ENCODE data around the gene NANOS2. TPM values are rescaled to one million over a fixed set of nuclear protein-coding genes. Genes with fewer than 3 reads are reported as not detected.

NANOS2 gene
- total and polyA plus RNA-seq, 2 of the 4 experiments (the other 2 are of a cell fraction) = not detected

GRCh38 chr19:45918721-45919120 is 4.1 kb upstream of the NANOS2 start:
- intact Hi-C loops (cut with micrococcal nuclease) = no loop called here
- dilution Hi-C loops (cut with HindIII; ENCODE audit: low sequenced_read_pairs, unreplicated experiment) = no loop called here
- Histone ChIP-seq H3K18ac (ENCODE audit: low read depth, low read length) (no peak overlapping the region), H3K9me3 (ENCODE audit: control insufficient read depth, insufficient read depth, low read length) (no peaks in the 10 kb centered on the region), H4K91ac (ENCODE audit: insufficient read depth, low read depth, low read length) (no peak overlapping the region), H3K4me2 (ENCODE audit: low read depth, low read length) (no peak overlapping the region), H2BK5ac (ENCODE audit: low read depth, low read length, poor library complexity, severe bottlenecking) (no peak overlapping the region), H4K8ac (ENCODE audit: low read depth in 2 of 2, low read length in 2 of 2) (no peak overlapping the region), H2AFZ (replicated peaks; ENCODE audit: low read length, poor library complexity) (no peak overlapping the region), H3K79me1 (ENCODE audit: low read depth in 1 of 2, low read length in 2 of 2) (no peaks in the 10 kb centered on the region), H3K9me1 (ENCODE audit: insufficient read depth, low read length) (no peaks in the 10 kb centered on the region), H2AK9ac (replicated peaks; ENCODE audit: low read depth, low read length, poor library complexity) (no peak overlapping the region), H4K5ac (ENCODE audit: low read depth, low read length) (no peak overlapping the region), H2BK20ac (ENCODE audit: low read depth, low read length) (no peak overlapping the region), H3K27me3 (ENCODE audit: control insufficient read depth, insufficient read depth, low read length) (peaks cover 35% of the 10 kb centered on the region), H2BK120ac (ENCODE audit: low read depth, low read length) (no peak overlapping the region), H3K23ac (ENCODE audit: low read depth, low read length) (no peak overlapping the region), H3K4ac (ENCODE audit: low read depth, low read length) (no peak overlapping the region), H2BK15ac (ENCODE audit: low read depth, low read length) (no peak overlapping the region), H3K9ac (ENCODE audit: low read depth, low read length) (no peak overlapping the region), H3K56ac (ENCODE audit: extremely low read depth, insufficient read depth, low read length) (no peak overlapping the region), H3K4me3 (ENCODE audit: insufficient read depth, low read depth, low read length) (no peak overlapping the region), H2AK5ac (ENCODE audit: low read depth, low read length) (no peak overlapping the region), H3K14ac (replicated peaks; ENCODE audit: low read depth, low read length) (no peak overlapping the region), H3K27ac (ENCODE audit: insufficient read depth, low read length) (no peak overlapping the region), H3K36me3 (ENCODE audit: control insufficient read depth, insufficient read depth, low read length) (no peaks in the 10 kb centered on the region), H4K20me1 (ENCODE audit: insufficient read depth, low read length) (no peaks in the 10 kb centered on the region), H3K4me1 (ENCODE audit: control insufficient read depth, insufficient read depth, low read length) (no peaks in the 10 kb centered on the region)
- no peak for ATAC-seq (ENCODE audit: low read depth)
- WGBS, 2 experiments (ENCODE audit: extremely low coverage in 2 of 2, insufficient read length in 1 of 2) = no CpG with 5 or more reads among the region's 4 CpGs
- CTCF ChIA-PET = no interaction called here
- no peak for TF ChIP-seq POLR2A (IDR thresholded peaks at IDR 0.05; ENCODE audit: low read depth, low read length)
- TF ChIP-seq RAD21 (IDR thresholded peaks at IDR 0.05; ENCODE audit: low read length) = no peak
- no peak for TF ChIP-seq CEBPB (IDR thresholded peaks at IDR 0.05; ENCODE audit: low read depth, low read length)
- TF ChIP-seq USF2 (IDR thresholded peaks at IDR 0.05; ENCODE audit: low read depth, low read length) = no peak
- TF ChIP-seq FOS (IDR thresholded peaks at IDR 0.05; ENCODE audit: low read depth, low read length) = no peak
- TF ChIP-seq SMC3 (IDR thresholded peaks at IDR 0.05; ENCODE audit: low read depth, low read length) = no peak
- no peak for TF ChIP-seq MAZ (IDR thresholded peaks at IDR 0.05; ENCODE audit: borderline replicate concordance, low read depth, low read length)
- no peak for TF ChIP-seq MAFK (IDR thresholded peaks at IDR 0.05; ENCODE audit: low read depth, low read length)
- TF ChIP-seq CTCF (conservative IDR thresholded peaks at IDR 0.05; ENCODE audit: low read depth, low read length) = no peak
- TF ChIP-seq BHLHE40 (IDR thresholded peaks at IDR 0.05; ENCODE audit: low read depth, low read length) = no peak
- TF ChIP-seq RCOR1 (IDR thresholded peaks at IDR 0.05; ENCODE audit: insufficient replicate concordance, low read length) = no peak
- TF ChIP-seq MXI1 (IDR thresholded peaks at IDR 0.05; ENCODE audit: borderline replicate concordance, low read depth, low read length) = no peak
- POLR2A ChIA-PET (ENCODE audit: unreplicated experiment) = no interaction called here
- in situ Hi-C loops (cut with MboI; ENCODE audit: low sequenced_read_pairs) = no loop called here
- DNase-seq = no peak
- BruUV-seq (replicated peaks) = no TSS peak
